ENCODE data around the gene RHBDD1.
"Not testable (repeated sequence)": the region's sequence is repeated elsewhere in the genome, so short reads cannot be mapped to it uniquely, and the experiment has no call there.

The RHBDD1 gene

GRCh38 chr2:226813148-226813701 lies 22.6 kb upstream of the RHBDD1 start:
- in situ Hi-C loops (cut with HindIII; ENCODE audit: low pct_unique_long_range_greater_than_20kb, low sequenced_read_pairs) = no loop called here
- TF ChIP-seq JUND (IDR thresholded peaks at IDR 0.05; ENCODE audit: low read depth) = no peak
- peak in 1 of 2 experiments; percentile 20 for DNase-seq (ENCODE audit: low read depth in 1 of 2, low spot score in 1 of 2)

DNA sequence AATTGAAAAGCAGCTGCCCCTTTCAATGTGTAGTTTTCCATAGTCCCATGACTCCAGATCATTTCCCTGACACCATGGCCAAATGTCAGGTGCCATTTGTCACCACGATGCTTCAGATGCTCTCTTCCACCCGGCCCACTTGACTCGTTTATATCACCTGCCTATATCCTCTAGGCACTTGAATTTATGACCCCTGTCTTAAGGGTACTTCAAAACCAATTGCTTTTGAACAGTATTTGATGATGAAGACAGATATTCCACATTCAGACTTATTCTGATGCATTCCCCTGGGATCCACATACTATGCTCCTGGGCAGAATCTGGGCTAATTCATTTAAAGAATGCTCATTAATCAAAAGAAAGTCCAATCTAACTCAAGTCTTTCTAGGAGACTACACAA lies 16.9 kb upstream of the RHBDD1 start:
- in situ Hi-C loops (cut with HindIII; ENCODE audit: low pct_unique_long_range_greater_than_20kb, low sequenced_read_pairs) = no loop called here
- no peak for TF ChIP-seq JUND (IDR thresholded peaks at IDR 0.05; ENCODE audit: low read depth)
- no peak for DNase-seq (ENCODE audit: low read depth in 1 of 2, low spot score in 1 of 2)

GRCh38 chr2:226825056-226825455 lies 10.8 kb upstream of the RHBDD1 start:
- no peak for DNase-seq (ENCODE audit: low read depth in 1 of 2, low spot score in 1 of 2)
- in situ Hi-C loops (cut with HindIII; ENCODE audit: low pct_unique_long_range_greater_than_20kb, low sequenced_read_pairs) = no loop called here
- no peak for TF ChIP-seq JUND (IDR thresholded peaks at IDR 0.05; ENCODE audit: low read depth)

GRCh38 chr2:226828191-226828590 lies 7.7 kb upstream of the RHBDD1 start:
- TF ChIP-seq JUND (IDR thresholded peaks at IDR 0.05; ENCODE audit: low read depth) = no peak

GRCh38 chr2:226829721-226830631 lies 5.9 kb upstream of the RHBDD1 start:
- no peak for TF ChIP-seq JUND (IDR thresholded peaks at IDR 0.05; ENCODE audit: low read depth)

More at GRCh38 chr2:226828191-226828590, 7.7 kb upstream of the RHBDD1 start:
- in situ Hi-C loops (cut with HindIII; ENCODE audit: low pct_unique_long_range_greater_than_20kb, low sequenced_read_pairs) = no loop called here
- DNase-seq (ENCODE audit: low read depth in 1 of 2, low spot score in 1 of 2) = no peak

DNA sequence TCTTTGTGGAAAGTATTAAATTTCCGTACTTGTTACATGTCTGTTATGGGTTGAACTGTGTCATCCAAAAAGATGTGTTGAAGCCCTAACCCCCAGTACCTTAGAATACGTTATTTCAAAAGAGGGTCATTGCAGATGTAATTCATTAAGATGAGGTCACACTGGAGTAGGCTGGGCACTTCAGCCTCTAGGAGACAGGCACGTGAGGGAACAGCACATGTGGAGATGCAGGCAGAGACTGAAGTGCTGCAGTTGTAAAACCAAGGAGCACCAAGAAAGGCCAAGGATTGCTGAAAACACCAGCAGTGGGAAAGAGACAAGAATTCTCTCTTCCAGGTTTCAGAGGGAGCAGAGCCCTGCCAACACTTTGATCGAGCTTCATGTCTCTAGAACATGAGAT lies 4.6 kb upstream of the RHBDD1 start:
- in situ Hi-C loops (cut with HindIII; ENCODE audit: low pct_unique_long_range_greater_than_20kb, low sequenced_read_pairs) = no loop called here
- TF ChIP-seq JUND (IDR thresholded peaks at IDR 0.05; ENCODE audit: low read depth) = no peak
- DNase-seq (ENCODE audit: low read depth in 1 of 2, low spot score in 1 of 2) = no peak

More at GRCh38 chr2:226829721-226830631, 5.9 kb upstream of the RHBDD1 start:
- in situ Hi-C loops (cut with HindIII; ENCODE audit: low pct_unique_long_range_greater_than_20kb, low sequenced_read_pairs) = no loop called here
- DNase-seq (ENCODE audit: low read depth in 1 of 2, low spot score in 1 of 2) = no peak

DNA sequence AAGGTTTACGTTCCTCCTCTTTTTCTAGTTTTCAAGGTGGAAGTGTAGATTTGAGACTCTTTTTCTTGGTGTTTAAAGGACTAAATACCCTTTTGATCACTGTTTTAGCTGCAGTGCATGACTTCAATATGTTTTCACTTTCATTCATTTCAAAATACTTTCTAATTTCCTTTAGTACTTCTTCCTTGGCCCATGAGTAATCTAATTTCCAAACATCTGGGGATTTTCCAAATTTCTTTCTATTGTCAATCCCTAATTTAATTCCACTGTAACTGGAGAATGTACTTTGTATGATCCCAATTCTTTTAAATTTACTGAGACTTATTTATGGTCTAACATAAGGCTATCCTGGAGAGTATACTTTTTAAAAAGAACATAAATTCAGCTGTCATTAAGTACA lies 3.8 kb upstream of the RHBDD1 start:
- TF ChIP-seq JUND (IDR thresholded peaks at IDR 0.05; ENCODE audit: low read depth) = no peak
- no peak for DNase-seq (ENCODE audit: low read depth in 1 of 2, low spot score in 1 of 2)
- in situ Hi-C loops (cut with HindIII; ENCODE audit: low pct_unique_long_range_greater_than_20kb, low sequenced_read_pairs) = no loop called here

DNA sequence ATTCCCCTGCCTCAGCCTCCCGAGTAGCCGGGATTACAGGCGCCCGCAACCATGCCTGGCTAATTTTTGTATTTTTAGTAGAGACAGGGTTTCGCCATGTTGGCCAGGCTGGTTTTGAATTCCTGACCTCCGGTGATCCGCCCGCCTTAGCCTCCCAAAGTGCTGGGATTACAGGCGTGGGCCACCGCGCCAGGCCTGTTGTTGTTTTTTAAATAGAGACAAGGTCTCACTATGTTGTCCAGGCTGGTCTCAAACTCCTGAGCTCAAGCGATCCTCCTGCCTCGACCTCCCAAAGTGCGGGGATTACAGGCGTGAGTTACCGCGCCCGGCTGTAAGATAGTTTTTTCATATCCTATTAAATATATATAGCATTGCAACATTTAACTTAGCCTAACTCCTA lies 974 bp upstream of the RHBDD1 start:
- DNase-seq (ENCODE audit: low read depth in 1 of 2, low spot score in 1 of 2); in situ Hi-C loops (cut with HindIII; ENCODE audit: low pct_unique_long_range_greater_than_20kb, low sequenced_read_pairs): not testable (repeated sequence)

DNA sequence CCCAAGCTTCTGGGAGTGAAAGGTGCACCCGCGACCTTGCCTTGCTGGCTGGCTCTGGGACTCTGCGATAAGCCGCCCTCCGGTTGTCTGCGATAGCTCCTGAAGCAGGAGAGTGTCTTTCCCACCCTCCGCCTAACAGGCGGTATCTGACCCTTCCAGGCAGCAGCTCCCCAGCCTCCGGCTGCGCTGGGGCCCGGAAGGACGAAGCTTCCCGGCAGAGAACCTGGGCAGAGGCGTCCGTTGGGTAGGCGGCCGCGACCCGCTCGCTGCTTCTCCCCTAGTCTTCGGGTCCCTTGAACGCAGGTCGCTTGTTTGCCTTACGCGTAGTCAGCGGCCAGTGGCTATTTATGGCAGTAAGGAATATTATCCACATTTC lies 446 bp upstream of the RHBDD1 start:
- in situ Hi-C loops (cut with HindIII; ENCODE audit: low pct_unique_long_range_greater_than_20kb, low sequenced_read_pairs) = no loop called here
- no peak for TF ChIP-seq JUND (IDR thresholded peaks at IDR 0.05; ENCODE audit: low read depth)
- peak in 1 of 2 experiments; percentile 0 for DNase-seq (ENCODE audit: low read depth in 1 of 2, low spot score in 1 of 2)

DNA sequence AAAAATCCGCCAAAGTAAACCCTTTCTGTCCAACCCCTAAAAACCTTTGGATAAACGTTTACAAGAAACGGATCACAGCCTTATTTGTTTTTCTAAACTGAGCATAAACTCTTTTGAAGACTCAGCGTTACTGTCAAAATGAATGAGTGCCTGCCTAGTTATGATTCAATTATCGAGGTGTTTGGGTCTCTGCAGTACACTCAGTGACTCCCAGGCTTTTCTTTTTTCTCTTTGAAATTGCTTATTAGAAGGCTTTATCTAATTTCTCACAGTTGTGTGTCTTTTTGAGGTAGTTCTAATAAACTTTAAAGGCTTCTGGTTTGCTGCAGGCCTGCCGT lies 663 bp downstream of the RHBDD1 start:
- TF ChIP-seq JUND (IDR thresholded peaks at IDR 0.05; ENCODE audit: low read depth) = no peak
- in situ Hi-C loops (cut with HindIII; ENCODE audit: low pct_unique_long_range_greater_than_20kb, low sequenced_read_pairs) = no loop called here
- DNase-seq (ENCODE audit: low read depth in 1 of 2, low spot score in 1 of 2) = no peak

- in situ Hi-C loops (cut with HindIII; ENCODE audit: low pct_unique_long_range_greater_than_20kb, low sequenced_read_pairs) = no loop called here
- DNase-seq (ENCODE audit: low read depth in 1 of 2, low spot score in 1 of 2) = no peak
- TF ChIP-seq JUND (IDR thresholded peaks at IDR 0.05; ENCODE audit: low read depth) = no peak
Measured at GRCh38 chr2:226837334-226837733, 1.5 kb downstream of the RHBDD1 start.

DNA sequence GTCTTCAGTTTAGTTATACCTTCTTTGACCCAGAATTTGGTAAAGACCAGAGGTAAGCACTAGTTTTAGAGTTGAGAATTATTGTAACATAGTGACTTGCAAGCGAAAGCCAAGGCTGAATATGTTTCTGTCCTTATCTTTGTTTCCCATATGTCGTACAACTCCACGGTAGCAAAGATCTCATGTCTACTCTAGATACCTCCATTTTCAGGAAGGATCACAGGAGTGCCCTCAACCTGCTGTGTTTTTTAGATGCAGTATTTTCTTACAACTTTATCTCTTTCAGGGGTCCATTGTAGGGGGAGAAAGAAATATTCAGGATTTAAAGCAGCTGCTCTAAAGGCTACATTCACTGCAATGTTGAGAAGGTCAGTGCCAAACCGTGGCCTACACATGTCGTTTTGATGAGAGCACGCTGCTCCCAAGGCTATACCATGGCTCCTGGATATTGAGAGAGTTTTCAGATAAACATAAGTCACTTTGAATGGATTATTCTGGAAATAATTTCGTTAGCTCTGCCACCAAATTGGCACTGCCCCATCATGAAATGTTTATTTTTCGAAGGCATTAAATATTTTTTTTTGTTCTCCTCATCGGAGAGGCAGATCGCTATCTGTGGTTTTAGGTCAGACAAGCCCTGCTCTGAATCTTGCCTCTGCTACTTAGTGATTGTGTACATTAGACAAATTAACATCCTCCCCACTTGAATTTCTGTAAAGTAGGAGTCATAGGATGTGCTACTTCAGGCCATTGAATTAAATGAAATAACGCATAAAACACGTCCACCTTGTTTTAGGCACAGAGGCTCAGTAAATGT lies 2.1 kb downstream of the RHBDD1 start:
- no peak for TF ChIP-seq JUND (IDR thresholded peaks at IDR 0.05; ENCODE audit: low read depth)
- in situ Hi-C loops (cut with HindIII; ENCODE audit: low pct_unique_long_range_greater_than_20kb, low sequenced_read_pairs) = no loop called here
- DNase-seq (ENCODE audit: low read depth in 1 of 2, low spot score in 1 of 2) = no peak

DNA sequence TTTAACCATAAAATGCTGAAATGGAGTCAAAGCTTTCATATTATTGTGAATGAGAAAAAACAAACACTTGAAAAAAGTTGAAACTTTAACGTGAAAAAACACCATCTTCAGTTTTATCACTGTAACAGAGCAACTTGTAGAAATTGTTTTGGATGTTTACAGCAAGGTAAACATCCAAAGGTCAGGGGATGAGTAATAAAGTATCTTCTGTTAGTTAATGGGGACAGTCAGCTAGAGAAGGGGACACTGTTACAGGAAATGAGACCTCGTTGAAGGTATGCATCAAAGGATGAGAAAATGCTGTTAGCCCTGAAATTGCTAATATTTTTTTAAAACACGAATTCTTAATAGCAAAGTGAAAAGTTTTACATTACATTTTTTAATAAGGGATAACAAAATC lies 2.9 kb downstream of the RHBDD1 start:
- TF ChIP-seq JUND (IDR thresholded peaks at IDR 0.05; ENCODE audit: low read depth) = no peak
- no peak for DNase-seq (ENCODE audit: low read depth in 1 of 2, low spot score in 1 of 2)
- in situ Hi-C loops (cut with HindIII; ENCODE audit: low pct_unique_long_range_greater_than_20kb, low sequenced_read_pairs) = no loop called here

Measured in T47D (cell line).